ENCODE measurements around the gene ATP13A2. TPM values are rescaled to one million over a fixed set of nuclear protein-coding genes. Genes with fewer than 3 reads are reported as not detected.

The ATP13A2 gene
- total RNA-seq, result 10 to 100 TPM; 41.0 to 59.6 TPM

GRCh38 chr1:17011439-17012307, at the start of gene ATP13A2:
TSS of gene ATP13A2 (minus strand) at chr1:17011928. CDS start at chr1:17011738, 190 bp downstream.

DNA sequence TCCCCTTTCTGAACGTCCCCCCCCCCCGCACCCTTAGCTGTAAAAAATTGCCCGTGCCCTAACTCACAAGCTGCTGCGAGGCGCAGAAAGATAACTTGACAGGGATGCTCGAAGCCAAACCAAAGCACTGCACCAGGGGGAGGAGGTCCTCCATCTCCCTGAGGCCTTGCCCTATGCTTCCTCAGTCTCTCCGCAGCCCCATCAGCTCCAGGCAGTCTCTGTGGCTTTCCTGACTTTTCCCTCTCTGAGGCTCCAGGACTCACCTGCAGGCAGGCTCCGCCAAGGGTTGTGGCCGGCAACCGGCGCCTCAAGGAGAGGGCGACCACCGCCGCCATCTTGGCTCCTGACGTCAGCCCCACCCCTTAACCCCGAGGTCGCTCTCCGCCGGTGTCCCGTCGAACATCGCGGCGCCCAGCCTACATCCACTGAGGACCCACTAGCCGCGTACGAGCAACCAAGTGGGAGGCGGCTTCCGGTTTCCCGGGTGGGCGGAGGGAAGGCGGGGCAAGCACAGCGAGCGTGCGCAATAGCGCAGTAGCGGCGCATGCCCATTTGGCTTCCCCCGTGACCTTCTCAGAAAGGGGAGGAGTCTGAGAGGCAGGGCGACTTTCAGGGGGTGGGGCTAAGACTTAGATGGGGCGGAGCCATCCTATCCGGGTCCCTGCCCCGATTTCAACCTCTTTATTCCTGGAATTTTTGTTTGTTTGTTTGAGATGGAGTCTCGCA, 42.1 kb upstream of the ATP13A2 start, which contains the start of gene SDHB:
Gene SDHB, minus strand, starts transcription at position 348 of the 726 bp plus-strand sequence. Its CDS starts 13 bp downstream, at position 335.

GRCh38 chr1:16980473-16981268, 31.1 kb downstream of the ATP13A2 start, which contains the start of gene MFAP2:
TSS of gene MFAP2 (minus strand) at chr1:16980620. CDS start at chr1:16978273, 2,347 bp downstream.

Other genes starting within 250 kb of the ATP13A2 start
- gene RNU1-2, start 115.9 kb downstream of the ATP13A2 start, total RNA-seq, result under 1 TPM; under 0.01 TPM
- 10 to 100 TPM; 16.9 to 46.6 TPM for gene CROCC, start 90.0 kb downstream of the ATP13A2 start, total RNA-seq
- gene MFAP2, start 31.3 kb downstream of the ATP13A2 start, total RNA-seq, result 10 to 100 TPM; 17.6 to 28.0 TPM
- gene SDHB, start 42.1 kb upstream of the ATP13A2 start, total RNA-seq, result 100 to 1,000 TPM; 181 to 234 TPM
- gene PADI2, start 107.5 kb upstream of the ATP13A2 start, total RNA-seq, result under 1 TPM in 1 of 2 donors, not detected in 1; under 0.01 TPM
- gene PADI1, start 193.2 kb upstream of the ATP13A2 start, total RNA-seq, result under 1 TPM in 1 of 2 donors, not detected in 1; under 0.01 TPM
- not detected for gene PADI3, start 237.2 kb upstream of the ATP13A2 start, total RNA-seq